Tibial nerve (tissue), 4 donors: ENCODE results near the gene PTPRE. TPM values are rescaled to one million over a fixed set of nuclear protein-coding genes. Genes with fewer than 3 reads are reported as not detected.

Source experiments
- DNase-seq, 2 donors: peaks; one replicate each; pipeline ENCODE4 v3.0.0-alpha.2; 2019; ENCODE audit warnings: low spot score in 2 of 2
- H3K27ac ChIP-seq, 4 donors: fragments of 200-600 bp; sonication (generic) in 3 of 4; one replicate each; pipeline ENCODE4 v1.5.1; 2017 to 2019; ENCODE audit warnings: mild to moderate bottlenecking in 1 of 4
- H3K27me3 ChIP-seq, 2 donors: fragments of 200-600 bp; sonication (generic) in 1 of 2; one replicate each; pipeline versions ENCODE4 v1.5.1 to v1.6.0; 2017 to 2019
- H3K36me3 ChIP-seq, 3 donors: fragments of 200-600 bp; sonication (generic); one replicate each; pipeline ENCODE4 v1.5.1; 2018 to 2019
- H3K4me1 ChIP-seq, 4 donors: fragments of 200-600 bp; sonication (generic) in 3 of 4; one replicate each; pipeline ENCODE4 v1.5.1; 2017 to 2019
- H3K4me3 ChIP-seq, 4 donors: fragments of 200-600 bp; sonication (generic) in 3 of 4; one replicate each; pipeline ENCODE4 v1.5.1; 2017 to 2019; ENCODE audit warnings: mild to moderate bottlenecking in 1 of 4, moderate library complexity in 1 of 4
- H3K9me3 ChIP-seq, 4 donors: fragments of 200-600 bp; sonication (generic) in 3 of 4; one replicate each; pipeline ENCODE4 v1.5.1; 2017 to 2019
- CTCF ChIP-seq, 5 experiments: fragments of 200-600 bp in 3 of 5; fragments of 450-650 bp in 2 of 5; sonication (generic) in 3 of 5; IDR thresholded peaks; one replicate each; pipeline ENCODE4 v1.5.1; 2016 to 2019; ENCODE audit warnings: antibody characterized with exemption in 5 of 5, mild to moderate bottlenecking in 3 of 5, moderate library complexity in 2 of 5
- EP300 ChIP-seq, 2 donors: sonication (generic); formaldehyde crosslinking; IDR thresholded peaks; one replicate each; pipeline ENCODE4 v1.6.1; 2017; ENCODE audit warnings: antibody characterized with exemption in 2 of 2, mild to moderate bottlenecking in 1 of 2
- POLR2A ChIP-seq, 2 donors: fragments of 450-650 bp; IDR thresholded peaks; one replicate each; pipeline ENCODE4 v1.6.1; 2017; ENCODE audit warnings: antibody characterized with exemption in 2 of 2, mild to moderate bottlenecking in 2 of 2, moderate library complexity in 2 of 2
- WGBS, 2 donors: methylation state at CpG; one replicate each; pipeline ENCODE4 v1.1.5; 2018; 5-methylcytosine and 5-hydroxymethylcytosine counted together
- total RNA-seq, 4 donors: library from RNA; depleted of rRNA; stranded (reverse); fragments of >200 nt; gene quantifications; one replicate each; pipeline ENCODE4 v1.1.0, GENCODE V29; 2016

Gene PTPRE
- total RNA-seq, 4 donors from 2014 or later = 19.0 to 38.1 (median 25.8) TPM

- WGBS, 2 donors = 61 to 86% methylated on average over 13 of the region's 13 CpGs
- no peak overlapping the region for H3K4me3 ChIP-seq
- H3K36me3 ChIP-seq = no peaks in the 10 kb centered on the region
- no peak for TF ChIP-seq CTCF (IDR thresholded peaks at IDR 0.05)
- H3K27me3 ChIP-seq = no peaks in the 10 kb centered on the region
- no peaks in the 10 kb centered on the region for H3K9me3 ChIP-seq
- no peak for DNase-seq
- H3K4me1 ChIP-seq = peaks cover 0 to 14% (median 0%) of the 10 kb centered on the region in 4 donors
- H3K27ac ChIP-seq = peak overlapping the region in 2 of 4 donors; percentile 26 to 38
Observed at GRCh38 chr10:127962205-127962604, 55.3 kb downstream of the PTPRE start.

DNA sequence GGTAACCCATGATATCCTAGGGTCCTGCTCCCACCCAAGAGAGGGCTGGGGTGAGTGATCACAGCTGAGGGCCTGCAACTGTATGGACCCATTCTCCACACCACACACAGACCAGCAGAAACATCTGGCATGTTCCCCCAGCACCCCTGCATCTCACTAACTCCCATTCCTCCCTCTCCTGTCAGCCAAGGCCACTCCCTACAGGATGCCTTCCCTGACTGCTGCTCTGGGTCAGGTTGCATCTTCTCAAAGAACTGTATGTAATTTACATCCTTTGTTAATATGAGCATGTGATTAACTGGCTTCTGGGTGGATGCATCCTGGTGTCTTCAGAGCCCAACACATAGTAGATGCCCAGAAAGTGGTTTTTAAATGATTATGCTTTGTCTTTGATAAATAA is 56.2 kb downstream of the PTPRE start:
- Histone ChIP-seq H3K4me1 (peaks cover 0 to 16% (median under 1%) of the 10 kb centered on the region in 4 donors), H3K9me3 (no peaks in the 10 kb centered on the region), H3K4me3 (no peak overlapping the region), H3K27me3 (no peaks in the 10 kb centered on the region), H3K36me3 (no peaks in the 10 kb centered on the region), H3K27ac (no peak overlapping the region)
- no peak for DNase-seq
- TF ChIP-seq POLR2A (IDR thresholded peaks at IDR 0.05) (no peak), EP300 (IDR thresholded peaks at IDR 0.05) (no peak), CTCF (IDR thresholded peaks at IDR 0.05) (no peak)

DNA sequence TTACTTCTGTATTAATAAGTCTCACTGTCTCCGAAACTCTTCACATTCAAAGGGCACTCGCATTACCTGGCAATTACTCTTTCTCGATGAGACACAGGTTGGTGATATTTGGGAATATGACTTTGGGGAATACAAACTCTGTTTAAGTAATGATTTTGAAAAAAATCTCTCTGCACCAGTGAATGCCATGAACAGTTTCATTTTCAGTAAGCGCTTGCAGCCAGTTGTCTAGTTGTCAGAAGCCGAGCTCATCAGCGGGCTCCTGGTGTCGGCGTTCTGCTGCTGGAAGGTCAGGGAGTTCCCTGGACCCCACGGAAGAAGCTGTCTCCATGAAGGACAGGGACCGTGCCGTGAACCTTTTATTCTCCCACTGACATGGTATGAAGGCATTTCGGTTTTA is 57.7 kb downstream of the PTPRE start:
- TF ChIP-seq POLR2A (IDR thresholded peaks at IDR 0.05) = no peak
- TF ChIP-seq EP300 (IDR thresholded peaks at IDR 0.05) = no peak
- no peak for TF ChIP-seq CTCF (IDR thresholded peaks at IDR 0.05)
- Histone ChIP-seq H3K4me3 (peak overlapping the region in 1 of 4 donors; percentile 12), H3K9me3 (no peaks in the 10 kb centered on the region), H3K4me1 (peaks cover 0 to 29% (median 7%) of the 10 kb centered on the region in 4 donors), H3K27ac (peak overlapping the region; percentile 12 to 47 (median 33)), H3K27me3 (no peaks in the 10 kb centered on the region), H3K36me3 (no peaks in the 10 kb centered on the region)
- 54 to 65% methylated on average over 12 of the region's 12 CpGs for WGBS, 2 donors
- DNase-seq = no peak

GRCh38 chr10:127966875-127967274 is 60.0 kb downstream of the PTPRE start:
- no peaks in the 10 kb centered on the region for H3K36me3 ChIP-seq
- H3K4me3 ChIP-seq = no peak overlapping the region
- no peak for TF ChIP-seq CTCF (IDR thresholded peaks at IDR 0.05)
- TF ChIP-seq POLR2A (IDR thresholded peaks at IDR 0.05) = no peak
- no peak for TF ChIP-seq EP300 (IDR thresholded peaks at IDR 0.05)
- WGBS, 2 donors = 88 to 89% methylated on average over 5 of the region's 5 CpGs
- no peak for DNase-seq
- no peak overlapping the region for H3K27ac ChIP-seq
- H3K27me3 ChIP-seq = no peaks in the 10 kb centered on the region
- peaks cover 0 to 29% (median 7%) of the 10 kb centered on the region in 4 donors for H3K4me1 ChIP-seq
- H3K9me3 ChIP-seq = no peaks in the 10 kb centered on the region

DNA sequence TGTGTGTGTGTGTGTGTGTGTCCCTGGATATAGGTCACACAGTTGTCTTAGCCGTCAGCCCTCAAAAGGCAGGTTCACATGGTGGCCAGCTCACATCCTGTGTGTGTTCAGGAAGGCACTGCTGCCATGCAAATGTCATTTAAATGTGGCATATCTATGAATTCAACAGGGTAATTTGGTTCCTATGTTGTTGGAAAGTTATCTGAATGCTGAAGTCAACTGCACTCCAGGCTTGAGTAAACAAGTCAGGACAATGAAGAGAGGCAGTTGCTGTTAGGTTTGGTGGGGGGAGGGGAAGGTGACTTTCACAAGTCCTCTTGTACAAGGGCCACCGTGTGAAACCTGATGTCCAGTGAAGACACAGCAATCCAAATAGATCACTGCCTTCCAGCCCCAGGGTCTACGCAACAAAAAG is 61.1 kb downstream of the PTPRE start:
- peak overlapping the region in 2 of 4 donors; percentile 15 to 50 for H3K27ac ChIP-seq
- no peaks in the 10 kb centered on the region for H3K36me3 ChIP-seq
- H3K27me3 ChIP-seq = no peaks in the 10 kb centered on the region
- DNase-seq = no peak
- H3K4me1 ChIP-seq = peaks cover 0 to 40% (median 7%) of the 10 kb centered on the region in 4 donors
- TF ChIP-seq POLR2A (IDR thresholded peaks at IDR 0.05) (no peak), EP300 (IDR thresholded peaks at IDR 0.05) (no peak), CTCF (IDR thresholded peaks at IDR 0.05) (no peak)
- WGBS, 2 donors = 84 to 86% methylated on average over 3 of the region's 3 CpGs
- no peaks in the 10 kb centered on the region for H3K9me3 ChIP-seq
- no peak overlapping the region for H3K4me3 ChIP-seq
